ENCODE results near the gene CTIF. TPM values are rescaled to one million over a fixed set of nuclear protein-coding genes. Genes with fewer than 3 reads are reported as not detected.

Gene CTIF
- total RNA-seq, 1 experiment from 2014 or later, result 26.5 TPM

DNA sequence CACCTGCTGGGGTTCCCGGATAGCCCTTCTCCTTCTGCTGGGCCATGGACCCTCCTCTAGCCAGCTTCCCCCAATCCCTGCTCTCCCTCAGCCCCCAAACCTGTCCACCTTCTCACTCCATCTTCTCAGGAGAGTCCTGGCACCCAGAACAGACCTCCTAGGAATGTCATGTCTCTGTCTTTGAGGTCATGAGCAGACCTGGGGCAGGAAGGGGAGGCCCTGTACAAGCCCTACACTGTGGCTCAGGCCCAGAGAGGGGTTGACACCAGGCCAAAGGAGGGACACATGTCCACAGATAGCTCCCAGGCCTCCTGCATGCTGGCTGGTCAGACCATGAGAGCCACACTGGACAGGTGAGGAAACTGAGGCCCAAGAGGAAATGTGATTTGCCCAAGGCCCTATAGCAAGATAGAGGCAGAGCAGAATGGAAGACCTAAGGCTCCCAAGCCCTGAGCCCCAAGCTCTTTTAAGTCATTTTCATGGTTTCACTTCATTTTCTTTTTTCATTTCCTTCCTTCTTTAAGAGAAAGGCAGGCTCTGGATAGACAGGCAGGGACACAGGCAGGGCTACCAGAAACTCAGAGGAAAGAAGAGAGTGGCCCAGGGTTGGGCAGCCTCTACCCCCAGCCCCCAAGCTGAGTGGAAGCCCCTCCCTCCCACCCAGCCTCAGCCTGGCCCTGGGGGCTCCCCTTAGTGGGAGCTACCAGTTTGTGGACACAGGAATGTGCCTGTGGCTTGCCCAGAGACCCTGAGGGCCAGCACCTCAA, 252.2 kb downstream of the CTIF start:
- Histone ChIP-seq H3K36me3 (ENCODE audit: control insufficient read depth, insufficient read depth, low read length) (no peaks in the 10 kb centered on the region), H3K27ac (ENCODE audit: low read length) (no peak overlapping the region), H3K27me3 (ENCODE audit: control insufficient read depth, insufficient read depth, low read length) (no peaks in the 10 kb centered on the region), H3K9me3 (ENCODE audit: control insufficient read depth, insufficient read depth, low read depth, low read length) (no peaks in the 10 kb centered on the region), H3K4me1 (ENCODE audit: control insufficient read depth, insufficient read depth, low read length) (no peaks in the 10 kb centered on the region), H3K4me3 (ENCODE audit: low read depth in 2 of 2, low read length in 2 of 2) (no peak overlapping the region)
- TF ChIP-seq SIN3A (IDR thresholded peaks at IDR 0.05; ENCODE audit: borderline replicate concordance, insufficient read depth, low read depth, low read length), result no peak
- TF ChIP-seq POLR2AphosphoS5 (IDR thresholded peaks at IDR 0.05; ENCODE audit: low read depth, low read length), result no peak
- no peak for TF ChIP-seq TCF7L2 (IDR thresholded peaks at IDR 0.05; ENCODE audit: low read depth, low read length)
- TF ChIP-seq, protein P1, sequence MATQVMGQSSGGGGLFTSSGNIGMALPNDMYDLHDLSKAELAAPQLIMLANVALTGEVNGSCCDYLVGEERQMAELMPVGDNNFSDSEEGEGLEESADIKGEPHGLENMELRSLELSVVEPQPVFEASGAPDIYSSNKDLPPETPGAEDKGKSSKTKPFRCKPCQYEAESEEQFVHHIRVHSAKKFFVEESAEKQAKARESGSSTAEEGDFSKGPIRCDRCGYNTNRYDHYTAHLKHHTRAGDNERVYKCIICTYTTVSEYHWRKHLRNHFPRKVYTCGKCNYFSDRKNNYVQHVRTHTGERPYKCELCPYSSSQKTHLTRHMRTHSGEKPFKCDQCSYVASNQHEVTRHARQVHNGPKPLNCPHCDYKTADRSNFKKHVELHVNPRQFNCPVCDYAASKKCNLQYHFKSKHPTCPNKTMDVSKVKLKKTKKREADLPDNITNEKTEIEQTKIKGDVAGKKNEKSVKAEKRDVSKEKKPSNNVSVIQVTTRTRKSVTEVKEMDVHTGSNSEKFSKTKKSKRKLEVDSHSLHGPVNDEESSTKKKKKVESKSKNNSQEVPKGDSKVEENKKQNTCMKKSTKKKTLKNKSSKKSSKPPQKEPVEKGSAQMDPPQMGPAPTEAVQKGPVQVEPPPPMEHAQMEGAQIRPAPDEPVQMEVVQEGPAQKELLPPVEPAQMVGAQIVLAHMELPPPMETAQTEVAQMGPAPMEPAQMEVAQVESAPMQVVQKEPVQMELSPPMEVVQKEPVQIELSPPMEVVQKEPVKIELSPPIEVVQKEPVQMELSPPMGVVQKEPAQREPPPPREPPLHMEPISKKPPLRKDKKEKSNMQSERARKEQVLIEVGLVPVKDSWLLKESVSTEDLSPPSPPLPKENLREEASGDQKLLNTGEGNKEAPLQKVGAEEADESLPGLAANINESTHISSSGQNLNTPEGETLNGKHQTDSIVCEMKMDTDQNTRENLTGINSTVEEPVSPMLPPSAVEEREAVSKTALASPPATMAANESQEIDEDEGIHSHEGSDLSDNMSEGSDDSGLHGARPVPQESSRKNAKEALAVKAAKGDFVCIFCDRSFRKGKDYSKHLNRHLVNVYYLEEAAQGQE (IDR thresholded peaks at IDR 0.05; ENCODE audit: insufficient read depth in 1 of 2, low read depth in 2 of 2, low read length in 1 of 2), result no peak
- TF ChIP-seq, protein P2, sequence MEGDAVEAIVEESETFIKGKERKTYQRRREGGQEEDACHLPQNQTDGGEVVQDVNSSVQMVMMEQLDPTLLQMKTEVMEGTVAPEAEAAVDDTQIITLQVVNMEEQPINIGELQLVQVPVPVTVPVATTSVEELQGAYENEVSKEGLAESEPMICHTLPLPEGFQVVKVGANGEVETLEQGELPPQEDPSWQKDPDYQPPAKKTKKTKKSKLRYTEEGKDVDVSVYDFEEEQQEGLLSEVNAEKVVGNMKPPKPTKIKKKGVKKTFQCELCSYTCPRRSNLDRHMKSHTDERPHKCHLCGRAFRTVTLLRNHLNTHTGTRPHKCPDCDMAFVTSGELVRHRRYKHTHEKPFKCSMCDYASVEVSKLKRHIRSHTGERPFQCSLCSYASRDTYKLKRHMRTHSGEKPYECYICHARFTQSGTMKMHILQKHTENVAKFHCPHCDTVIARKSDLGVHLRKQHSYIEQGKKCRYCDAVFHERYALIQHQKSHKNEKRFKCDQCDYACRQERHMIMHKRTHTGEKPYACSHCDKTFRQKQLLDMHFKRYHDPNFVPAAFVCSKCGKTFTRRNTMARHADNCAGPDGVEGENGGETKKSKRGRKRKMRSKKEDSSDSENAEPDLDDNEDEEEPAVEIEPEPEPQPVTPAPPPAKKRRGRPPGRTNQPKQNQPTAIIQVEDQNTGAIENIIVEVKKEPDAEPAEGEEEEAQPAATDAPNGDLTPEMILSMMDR (IDR thresholded peaks at IDR 0.05), result no peak
- ATAC-seq (no peak), DNase-seq (ENCODE audit: low read depth, low spot score) (no peak)
- in situ Hi-C loops (cut with HindIII; ENCODE audit: low pct_unique_long_range_greater_than_20kb, low sequenced_read_pairs) (no loop called here), intact Hi-C loops (cut with micrococcal nuclease; ENCODE audit: unreplicated experiment) (no loop called here)
- ChIA-PET POLR2A (no interaction called here), CTCF (no interaction called here)
- no TSS peak for BruUV-seq (replicated peaks)

DNA sequence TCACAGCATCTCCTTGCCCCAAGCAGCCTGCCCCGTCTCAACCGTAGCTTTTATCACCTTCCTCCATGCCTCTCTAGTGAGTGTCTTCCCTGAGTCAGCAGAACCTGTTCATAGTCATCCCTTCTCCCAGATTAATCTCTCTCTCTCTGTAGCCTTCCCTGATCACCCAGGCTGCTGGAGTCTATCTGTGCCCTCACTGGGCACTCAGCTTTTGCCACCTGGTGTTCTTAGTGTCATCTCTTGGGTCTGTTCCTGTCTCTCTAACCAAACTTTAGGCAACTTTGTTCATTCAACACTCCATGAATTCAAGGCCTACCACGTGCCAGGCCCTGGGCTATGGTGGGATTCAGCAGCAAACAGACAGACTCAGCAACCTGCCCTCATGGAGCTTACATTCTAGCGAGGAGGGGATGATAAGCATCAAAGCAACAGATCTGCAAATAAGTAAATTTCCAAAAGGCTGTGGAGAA, 252.8 kb downstream of the CTIF start:
- H3K4me1 ChIP-seq (ENCODE audit: control insufficient read depth, insufficient read depth, low read length), result no peaks in the 10 kb centered on the region
- intact Hi-C loops (cut with micrococcal nuclease; ENCODE audit: unreplicated experiment), result no loop called here
- no peak overlapping the region for H3K4me3 ChIP-seq (ENCODE audit: low read depth in 2 of 2, low read length in 2 of 2)
- H3K36me3 ChIP-seq (ENCODE audit: control insufficient read depth, insufficient read depth, low read length), result no peaks in the 10 kb centered on the region
- no peaks in the 10 kb centered on the region for H3K9me3 ChIP-seq (ENCODE audit: control insufficient read depth, insufficient read depth, low read depth, low read length)
- CTCF ChIA-PET, result no interaction called here
- H3K27me3 ChIP-seq (ENCODE audit: control insufficient read depth, insufficient read depth, low read length), result no peaks in the 10 kb centered on the region
- TF ChIP-seq SIN3A (IDR thresholded peaks at IDR 0.05; ENCODE audit: borderline replicate concordance, insufficient read depth, low read depth, low read length) (no peak), POLR2AphosphoS5 (IDR thresholded peaks at IDR 0.05; ENCODE audit: low read depth, low read length) (no peak), TCF7L2 (IDR thresholded peaks at IDR 0.05; ENCODE audit: low read depth, low read length) (no peak)
- TF ChIP-seq, protein P2 (IDR thresholded peaks at IDR 0.05), result no peak
- TF ChIP-seq, protein P1 (IDR thresholded peaks at IDR 0.05; ENCODE audit: insufficient read depth in 1 of 2, low read depth in 2 of 2, low read length in 1 of 2), result no peak
- no peak overlapping the region for H3K27ac ChIP-seq (ENCODE audit: low read length)
- DNase-seq (ENCODE audit: low read depth, low spot score) (no peak), ATAC-seq (no peak)
- BruUV-seq (replicated peaks), result no TSS peak
- in situ Hi-C loops (cut with HindIII; ENCODE audit: low pct_unique_long_range_greater_than_20kb, low sequenced_read_pairs), result no loop called here
- POLR2A ChIA-PET, result no interaction called here
